Activated naive CD8-positive, alpha-beta T cell (primary cell): ENCODE results near the gene CLCF1.
"Not testable (repeated sequence)": the region's sequence is repeated elsewhere in the genome, so short reads cannot be mapped to it uniquely, and the experiment has no call there.

Source experiments
- H3K27ac Mint-ChIP-seq: one replicate; pipeline ENCODE4 v1.8.0; 2021; ENCODE audit warnings: mixed read lengths
- H3K27me3 Mint-ChIP-seq: one replicate; pipeline ENCODE4 v1.8.0; 2021; ENCODE audit warnings: mixed read lengths
- H3K36me3 Mint-ChIP-seq: one replicate; pipeline ENCODE4 v1.8.0; 2021; ENCODE audit warnings: mixed read lengths
- H3K4me1 Mint-ChIP-seq: one replicate; pipeline ENCODE4 v1.8.0; 2021; ENCODE audit warnings: low read depth, mixed read lengths
- H3K4me3 Mint-ChIP-seq: one replicate; pipeline ENCODE4 v1.8.0; 2021; ENCODE audit warnings: mild to moderate bottlenecking, mixed read lengths
- H3K9me3 Mint-ChIP-seq: one replicate; pipeline ENCODE4 v1.8.0; 2021; ENCODE audit warnings: low read depth, mixed read lengths

Gene CLCF1

DNA sequence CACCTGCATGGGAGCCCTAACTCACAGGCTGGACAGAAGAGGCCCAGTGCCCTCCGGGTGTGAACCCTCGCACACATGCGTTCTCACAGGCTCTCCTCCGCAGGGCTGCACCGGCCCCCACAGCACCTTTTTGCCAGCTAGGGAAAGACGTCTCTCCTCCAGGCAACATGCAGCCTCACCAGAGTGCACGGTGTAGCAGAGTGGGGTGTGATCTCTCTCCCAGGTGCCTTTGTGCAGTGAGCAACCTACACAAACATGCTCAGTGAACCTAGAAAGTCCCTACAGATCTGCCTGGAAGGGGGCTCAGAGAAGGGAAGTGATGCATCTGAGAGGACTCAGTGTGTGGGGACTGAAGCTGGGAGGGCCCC is 38.4 kb upstream of the CLCF1 start:
- no peaks in the 10 kb centered on the region for H3K9me3 Mint-ChIP-seq
- peak overlapping the region; percentile 8 for H3K4me3 Mint-ChIP-seq
- peaks cover 76% of the 10 kb centered on the region for H3K4me1 Mint-ChIP-seq
- H3K36me3 Mint-ChIP-seq = no peaks in the 10 kb centered on the region
- no peaks in the 10 kb centered on the region for H3K27me3 Mint-ChIP-seq
- peak overlapping the region; percentile 93 for H3K27ac Mint-ChIP-seq

DNA sequence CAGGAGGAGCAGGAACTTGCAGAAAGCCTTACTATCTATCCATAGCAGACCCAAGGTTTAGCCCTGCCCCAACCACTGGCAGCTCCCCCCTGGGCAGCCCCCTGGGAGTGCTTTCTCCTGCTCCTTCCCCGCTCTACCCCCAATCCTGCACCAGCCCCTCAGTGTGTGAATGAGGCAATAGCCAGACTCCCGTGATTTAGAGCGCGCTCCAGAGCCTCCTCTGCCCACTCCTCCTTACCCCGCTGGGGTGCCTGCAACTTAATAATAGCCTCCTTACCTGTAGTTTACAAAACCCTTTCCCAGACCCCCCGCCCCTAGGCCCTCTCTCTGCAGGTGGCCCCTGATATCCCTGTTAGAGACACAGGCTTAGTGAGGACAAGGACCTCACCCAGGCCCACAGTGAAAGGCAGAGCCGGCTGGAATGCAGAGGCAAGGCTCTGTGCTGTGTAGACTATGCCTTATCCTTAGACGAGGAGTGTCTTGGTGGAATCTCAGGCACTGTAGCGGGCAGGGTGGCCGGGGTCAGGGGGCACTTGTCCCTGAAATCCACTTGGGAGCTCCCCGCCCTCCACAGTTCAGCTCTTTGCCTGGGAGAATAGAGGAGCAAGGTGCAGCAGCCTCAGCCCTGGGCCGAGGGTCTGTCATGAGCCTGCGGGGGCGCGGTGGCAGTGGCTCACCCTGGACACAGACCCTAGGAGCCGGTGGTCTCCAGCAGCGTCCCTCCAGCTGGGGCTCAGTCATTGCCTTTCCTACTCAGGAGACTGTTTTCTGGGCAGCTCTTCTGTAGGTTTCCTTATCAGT is 37.8 kb upstream of the CLCF1 start:
- no peaks in the 10 kb centered on the region for H3K9me3 Mint-ChIP-seq
- no peaks in the 10 kb centered on the region for H3K36me3 Mint-ChIP-seq
- peak overlapping the region; percentile 93 for H3K27ac Mint-ChIP-seq
- H3K4me1 Mint-ChIP-seq = peaks cover 75% of the 10 kb centered on the region
- H3K4me3 Mint-ChIP-seq = peak overlapping the region; percentile 40
- no peaks in the 10 kb centered on the region for H3K27me3 Mint-ChIP-seq

DNA sequence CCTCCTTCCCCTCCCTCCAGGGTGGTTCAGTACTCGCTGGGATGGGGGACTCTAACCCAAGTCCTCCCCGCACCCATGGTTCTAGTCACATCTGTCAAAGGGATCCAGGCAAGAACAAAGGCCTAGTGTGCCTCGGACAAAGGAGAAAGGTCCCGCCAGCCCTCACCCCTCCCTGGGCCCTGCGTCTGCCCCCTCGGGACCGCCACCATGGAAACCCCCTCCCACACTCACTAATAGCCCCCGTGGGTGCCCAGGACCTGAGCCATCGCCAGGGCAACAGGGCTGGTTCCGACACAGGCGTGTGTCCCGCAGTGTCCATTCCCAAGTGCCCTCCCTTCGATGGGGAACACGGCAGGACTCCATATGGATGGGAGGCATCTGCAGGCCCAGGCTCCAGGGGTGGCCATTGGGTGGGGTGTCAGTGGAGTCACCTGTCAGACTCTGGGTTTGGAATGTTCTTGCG is 37.0 kb upstream of the CLCF1 start:
- no peaks in the 10 kb centered on the region for H3K27me3 Mint-ChIP-seq
- no peaks in the 10 kb centered on the region for H3K36me3 Mint-ChIP-seq
- H3K4me1 Mint-ChIP-seq = peaks cover 78% of the 10 kb centered on the region
- peak overlapping the region; percentile 80 for H3K4me3 Mint-ChIP-seq
- no peaks in the 10 kb centered on the region for H3K9me3 Mint-ChIP-seq
- H3K27ac Mint-ChIP-seq = peak overlapping the region; percentile 93

DNA sequence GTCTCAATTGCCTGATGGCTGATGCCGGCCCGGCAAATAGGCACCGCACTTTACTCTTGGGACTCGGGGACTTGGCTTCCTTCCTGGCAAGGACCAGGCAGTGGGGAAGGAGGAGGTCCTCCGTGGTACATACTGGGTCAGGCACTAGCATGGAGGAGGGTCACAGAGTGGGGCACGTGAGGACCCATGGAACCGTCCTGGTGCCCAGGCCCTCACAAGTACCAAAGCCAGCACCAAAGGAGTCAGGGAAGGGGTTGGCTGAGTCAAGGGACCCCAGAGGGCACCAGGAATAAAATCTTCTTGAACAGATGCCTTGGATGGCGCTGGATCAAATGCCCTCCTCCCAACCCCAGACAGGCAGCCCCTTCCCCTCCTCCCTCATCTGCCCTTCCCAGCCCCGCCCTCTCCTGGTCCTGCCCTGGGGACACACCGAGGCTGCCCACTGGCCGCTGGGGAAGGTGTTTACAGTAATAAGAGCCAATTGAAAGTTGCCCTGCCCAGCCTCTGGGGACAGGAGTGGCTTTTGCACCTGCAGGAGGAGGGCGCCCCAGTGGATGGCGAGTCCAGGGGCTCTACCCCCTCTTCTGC is 36.5 kb upstream of the CLCF1 start:
- Mint-ChIP-seq H3K4me1 (peaks cover 79% of the 10 kb centered on the region), H3K9me3 (no peaks in the 10 kb centered on the region), H3K4me3 (peak overlapping the region; percentile 80), H3K27me3 (no peaks in the 10 kb centered on the region), H3K36me3 (no peaks in the 10 kb centered on the region), H3K27ac (peak overlapping the region; percentile 93)

DNA sequence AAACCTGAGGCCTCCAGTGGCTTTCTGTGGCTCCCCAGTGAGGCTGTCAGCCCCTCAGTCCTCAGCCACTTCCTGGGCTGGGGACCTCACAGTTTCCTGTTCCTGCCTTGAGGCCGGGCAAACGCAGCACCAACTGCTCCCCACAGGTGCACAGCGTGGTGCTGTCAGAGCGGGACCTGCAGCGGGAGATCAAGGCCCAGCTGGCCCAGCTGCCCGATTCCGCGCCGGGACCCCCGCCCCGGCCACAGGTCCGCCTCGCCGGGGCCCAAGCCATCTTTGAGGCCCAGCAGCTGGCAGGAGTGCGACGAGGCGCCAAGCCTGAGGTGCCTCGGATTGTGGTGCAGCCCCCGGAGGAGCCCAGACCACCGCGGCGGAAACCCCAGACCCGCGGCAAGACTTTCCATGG is 35.9 kb upstream of the CLCF1 start:
- no peaks in the 10 kb centered on the region for H3K36me3 Mint-ChIP-seq
- no peaks in the 10 kb centered on the region for H3K9me3 Mint-ChIP-seq
- H3K27me3 Mint-ChIP-seq = no peaks in the 10 kb centered on the region
- peak overlapping the region; percentile 97 for H3K27ac Mint-ChIP-seq
- peaks cover 79% of the 10 kb centered on the region for H3K4me1 Mint-ChIP-seq
- H3K4me3 Mint-ChIP-seq = peak overlapping the region; percentile 95

DNA sequence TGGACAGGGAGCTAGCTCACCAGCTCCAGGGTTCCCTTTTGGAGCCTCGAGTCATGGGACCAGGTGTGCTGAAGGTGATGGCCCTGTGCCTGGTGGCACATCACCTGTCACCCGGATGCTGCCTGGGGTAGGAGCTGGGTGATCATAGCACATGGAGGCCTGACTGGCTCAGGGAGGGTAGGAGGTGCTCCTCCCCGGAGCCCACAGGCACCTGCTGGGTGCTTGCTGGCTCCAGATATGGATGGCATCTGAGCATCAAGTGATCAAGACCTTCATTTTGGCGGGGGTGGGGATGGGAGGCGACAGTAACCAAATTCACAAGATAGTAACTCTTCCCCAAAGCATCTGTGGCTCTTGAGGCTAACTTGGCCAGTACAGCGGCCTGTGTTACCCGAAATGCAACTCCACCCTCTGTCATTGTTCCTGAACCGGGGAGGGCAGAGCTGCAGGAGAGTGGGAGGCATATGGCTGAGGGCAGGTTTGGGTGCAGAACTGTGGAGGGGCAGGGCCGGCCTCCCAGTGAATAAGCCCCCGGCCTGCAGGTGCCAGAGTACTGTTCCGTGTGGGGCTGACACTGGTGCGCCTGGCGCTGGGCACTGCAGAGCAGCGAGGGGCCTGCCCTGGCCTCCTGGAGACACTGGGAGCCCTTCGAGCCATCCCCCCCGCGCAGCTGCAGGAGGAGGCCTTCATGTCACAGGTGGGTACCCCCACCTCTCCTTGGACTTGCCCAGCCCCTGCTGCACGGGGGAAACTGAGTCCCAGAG is 35.2 kb upstream of the CLCF1 start:
- peak overlapping the region; percentile 95 for H3K4me3 Mint-ChIP-seq
- peak overlapping the region; percentile 97 for H3K27ac Mint-ChIP-seq
- no peaks in the 10 kb centered on the region for H3K9me3 Mint-ChIP-seq
- no peaks in the 10 kb centered on the region for H3K36me3 Mint-ChIP-seq
- no peaks in the 10 kb centered on the region for H3K27me3 Mint-ChIP-seq
- H3K4me1 Mint-ChIP-seq = peaks cover 77% of the 10 kb centered on the region

DNA sequence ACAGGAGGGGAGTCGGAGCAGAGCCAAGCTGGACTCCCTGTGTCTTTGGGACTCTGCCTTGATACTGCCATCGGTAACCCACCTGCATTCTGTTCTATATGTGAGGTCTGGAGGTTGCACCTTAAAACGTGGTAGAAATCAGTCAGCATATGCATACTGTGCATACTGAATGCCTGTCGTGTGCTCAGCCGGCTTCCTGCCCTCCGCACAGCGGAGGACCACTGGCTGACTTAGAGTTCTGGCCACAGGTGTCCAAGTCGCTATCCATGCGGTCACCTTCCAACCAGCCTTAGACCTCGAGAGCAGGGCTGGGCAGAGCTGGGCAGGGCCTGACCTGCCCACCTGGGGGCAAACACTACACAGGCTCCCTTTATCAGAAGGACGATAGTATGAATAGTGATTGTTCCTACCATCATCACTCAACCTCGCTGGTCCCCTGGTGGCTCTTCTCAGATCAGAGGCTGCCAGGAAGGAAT is 34.3 kb upstream of the CLCF1 start:
- peaks cover 76% of the 10 kb centered on the region for H3K4me1 Mint-ChIP-seq
- H3K9me3 Mint-ChIP-seq = no peaks in the 10 kb centered on the region
- no peaks in the 10 kb centered on the region for H3K27me3 Mint-ChIP-seq
- H3K4me3 Mint-ChIP-seq = peak overlapping the region; percentile 95
- no peaks in the 10 kb centered on the region for H3K36me3 Mint-ChIP-seq
- H3K27ac Mint-ChIP-seq = peak overlapping the region; percentile 97

DNA sequence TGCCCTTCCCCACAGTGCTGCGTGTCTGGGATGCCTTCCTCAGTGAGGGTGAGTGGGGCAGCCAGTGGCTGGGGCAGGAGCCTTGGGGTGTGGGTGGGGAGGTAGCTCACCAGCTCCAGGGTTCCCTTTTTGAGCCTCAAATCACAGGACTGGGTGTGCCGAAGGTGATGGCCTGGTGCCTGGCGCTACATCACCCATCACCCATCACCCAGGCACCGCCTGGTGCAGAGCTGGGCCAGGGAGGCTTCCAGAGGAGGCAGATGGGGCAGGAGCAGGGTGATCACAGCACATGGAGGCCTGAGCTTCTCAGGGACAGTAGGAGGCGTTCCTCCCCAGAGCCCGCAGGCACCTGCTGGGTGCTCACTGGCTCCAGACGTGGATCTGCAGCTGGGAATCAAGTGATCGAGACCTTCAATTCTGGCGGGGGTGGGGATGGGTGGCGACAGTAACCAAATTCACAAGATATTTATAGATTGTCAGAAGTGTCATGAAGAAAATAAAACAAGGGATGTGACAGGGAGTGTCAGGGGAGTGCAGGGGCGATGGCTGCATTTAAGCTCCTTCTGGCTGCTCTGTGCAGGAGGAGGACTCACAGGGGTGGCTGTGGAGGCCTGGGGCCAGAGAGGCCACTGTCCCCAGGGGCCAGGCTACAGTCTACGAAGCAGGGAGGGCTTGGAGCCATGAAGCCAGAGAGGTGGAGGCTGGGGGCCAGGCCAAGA is 33.7 kb upstream of the CLCF1 start:
- Mint-ChIP-seq H3K9me3 (no peaks in the 10 kb centered on the region), H3K4me1 (peaks cover 70% of the 10 kb centered on the region), H3K27ac (peak overlapping the region; percentile 97), H3K27me3 (no peaks in the 10 kb centered on the region), H3K36me3 (no peaks in the 10 kb centered on the region), H3K4me3 (peak overlapping the region; percentile 95)

DNA sequence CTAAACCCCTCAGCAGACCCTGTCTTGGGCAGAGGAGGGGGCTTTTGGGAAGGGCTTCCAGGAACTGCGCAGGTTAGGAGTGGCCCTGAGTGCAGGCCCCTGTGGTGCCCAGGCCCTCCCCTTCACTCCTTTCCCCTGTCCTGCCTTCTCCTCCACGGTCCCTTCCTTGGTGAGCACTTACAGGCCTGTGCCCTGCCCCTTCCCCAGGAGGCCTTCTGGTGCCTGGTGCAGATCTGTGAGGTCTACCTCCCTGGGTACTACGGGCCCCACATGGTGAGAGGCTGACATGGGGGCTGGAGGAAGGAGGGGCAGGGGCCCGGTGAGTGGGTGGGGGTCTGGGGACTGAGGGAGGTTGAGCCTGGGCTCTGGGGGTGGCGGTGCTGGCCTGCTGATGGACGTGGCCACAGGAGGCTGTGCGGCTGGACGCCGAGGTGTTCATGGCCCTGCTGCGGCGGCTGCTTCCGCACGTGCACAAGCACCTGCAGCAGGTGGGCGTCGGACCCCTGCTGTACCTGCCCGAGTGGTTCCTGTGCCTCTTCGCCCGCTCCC is 33.1 kb upstream of the CLCF1 start:
- H3K4me3 Mint-ChIP-seq = peak overlapping the region; percentile 95
- no peaks in the 10 kb centered on the region for H3K9me3 Mint-ChIP-seq
- H3K27ac Mint-ChIP-seq = peak overlapping the region; percentile 97
- no peaks in the 10 kb centered on the region for H3K27me3 Mint-ChIP-seq
- H3K36me3 Mint-ChIP-seq = no peaks in the 10 kb centered on the region
- H3K4me1 Mint-ChIP-seq = peaks cover 67% of the 10 kb centered on the region

DNA sequence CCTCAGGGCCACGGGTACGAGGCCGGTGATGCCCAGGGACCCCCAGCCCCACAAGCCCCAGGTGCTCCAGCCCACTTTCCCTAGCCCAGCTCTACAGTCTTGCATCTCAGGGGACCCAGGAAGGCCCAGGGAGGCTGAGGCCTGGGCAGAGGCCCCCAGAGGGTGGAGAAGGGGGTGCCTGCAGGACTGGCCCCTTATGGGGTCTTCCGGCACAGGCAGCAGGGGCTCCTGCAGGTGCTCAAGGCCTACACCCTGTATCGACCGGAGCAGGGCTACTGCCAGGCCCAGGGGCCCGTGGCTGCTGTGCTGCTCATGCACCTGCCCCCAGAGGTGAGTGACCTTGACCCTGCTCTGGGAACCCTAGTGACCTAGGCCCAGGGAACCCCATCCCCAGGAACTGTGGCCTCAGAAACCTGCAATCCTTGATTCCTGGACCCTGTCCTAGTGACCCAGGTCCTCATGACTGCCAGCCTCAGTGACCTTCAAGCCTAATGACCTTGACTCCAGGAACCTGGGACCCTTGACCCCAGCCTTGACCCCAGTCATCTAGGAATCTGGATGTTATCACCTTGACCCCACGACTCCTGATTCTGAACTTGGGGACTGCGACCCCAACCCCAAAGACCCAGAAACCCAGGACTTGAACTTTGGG is 32.4 kb upstream of the CLCF1 start:
- no peaks in the 10 kb centered on the region for H3K36me3 Mint-ChIP-seq
- no peaks in the 10 kb centered on the region for H3K9me3 Mint-ChIP-seq
- H3K27ac Mint-ChIP-seq = peak overlapping the region; percentile 97
- peaks cover 60% of the 10 kb centered on the region for H3K4me1 Mint-ChIP-seq
- H3K4me3 Mint-ChIP-seq = peak overlapping the region; percentile 95
- no peaks in the 10 kb centered on the region for H3K27me3 Mint-ChIP-seq

DNA sequence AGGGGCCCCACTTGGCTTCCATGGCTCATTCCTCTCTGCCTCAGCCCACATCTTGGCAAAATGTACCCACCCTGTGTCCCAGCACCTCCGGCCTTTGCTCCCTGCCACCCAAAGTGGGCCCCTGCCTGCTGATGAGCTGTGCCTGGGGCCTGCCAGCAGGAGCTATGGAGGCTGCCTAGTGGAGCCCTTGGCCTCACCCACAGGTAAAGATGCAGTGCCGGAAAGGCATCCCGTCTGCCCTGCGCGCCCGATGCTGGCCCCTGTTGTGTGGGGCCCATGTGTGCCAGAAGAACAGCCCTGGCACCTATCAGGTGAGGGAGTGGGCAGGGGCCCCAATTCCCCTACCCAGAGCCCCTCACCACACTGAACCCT is 31.8 kb upstream of the CLCF1 start:
- Mint-ChIP-seq H3K4me1 (peaks cover 59% of the 10 kb centered on the region), H3K4me3 (peak overlapping the region; percentile 95), H3K9me3 (no peaks in the 10 kb centered on the region), H3K27ac (peak overlapping the region; percentile 97), H3K27me3 (no peaks in the 10 kb centered on the region), H3K36me3 (no peaks in the 10 kb centered on the region)

DNA sequence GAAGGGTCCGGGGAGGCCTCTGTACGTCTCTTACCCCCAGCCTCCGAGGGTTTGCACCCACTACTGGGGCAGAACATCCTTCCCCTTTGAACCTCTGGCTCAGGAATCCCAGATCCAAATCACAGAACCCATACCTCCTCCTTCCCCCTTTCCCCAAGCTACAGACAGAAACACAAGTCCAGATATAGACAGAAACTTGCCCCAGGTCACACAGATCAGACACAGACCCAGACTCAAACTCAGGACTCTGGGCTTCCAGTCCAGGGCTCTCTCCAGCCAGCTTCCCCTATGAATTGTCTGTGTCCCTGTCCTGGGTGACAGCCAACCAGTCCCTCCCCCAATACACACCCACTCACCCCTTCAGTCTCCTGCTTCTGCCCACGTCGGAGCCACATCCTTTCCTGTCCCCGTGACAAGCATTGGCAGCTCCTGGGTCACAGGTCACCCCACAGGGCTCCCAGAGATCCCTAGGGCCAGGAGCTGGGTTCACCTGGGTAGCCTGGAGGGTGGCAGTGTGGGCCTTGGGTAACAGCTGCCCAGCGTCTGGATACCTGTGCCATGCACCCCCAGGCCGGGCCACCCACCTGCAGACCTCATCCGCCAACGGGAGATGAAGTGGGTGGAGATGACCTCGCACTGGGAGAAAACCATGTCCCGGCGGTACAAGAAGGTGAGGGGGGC is 31.3 kb upstream of the CLCF1 start:
- H3K27me3 Mint-ChIP-seq = no peaks in the 10 kb centered on the region
- H3K27ac Mint-ChIP-seq = peak overlapping the region; percentile 97
- no peaks in the 10 kb centered on the region for H3K9me3 Mint-ChIP-seq
- no peaks in the 10 kb centered on the region for H3K36me3 Mint-ChIP-seq
- H3K4me1 Mint-ChIP-seq = peaks cover 59% of the 10 kb centered on the region
- H3K4me3 Mint-ChIP-seq = peak overlapping the region; percentile 95

DNA sequence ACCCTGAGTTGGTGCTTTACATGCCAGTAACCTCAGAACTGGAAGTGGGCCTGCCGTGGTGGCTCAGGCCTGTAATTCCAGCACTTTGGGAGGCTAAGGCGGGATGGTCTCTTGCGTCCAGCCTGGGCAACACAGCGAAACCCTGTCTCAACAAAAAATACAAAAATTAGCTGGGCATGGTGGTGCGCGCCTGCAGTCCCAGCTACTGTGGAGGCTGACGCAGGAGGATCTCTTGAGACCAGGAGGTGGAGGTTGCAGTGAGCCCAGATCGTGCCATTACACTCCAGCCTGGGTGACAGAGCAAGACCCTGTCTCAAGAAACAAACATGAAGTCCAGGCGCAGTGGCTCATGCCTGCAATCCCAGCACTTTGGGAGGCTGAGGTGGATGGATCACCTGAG is 29.7 kb upstream of the CLCF1 start:
- Mint-ChIP-seq H3K27ac (peak overlapping the region; percentile 94), H3K4me1 (peaks cover 63% of the 10 kb centered on the region), H3K4me3 (peak overlapping the region; percentile 95)
- not testable (repeated sequence) for H3K9me3 Mint-ChIP-seq, H3K27me3 Mint-ChIP-seq, H3K36me3 Mint-ChIP-seq
